NCI-H748 (cell line): ENCODE results near the gene TREH.
"Not testable (repeated sequence)": the region's sequence is repeated elsewhere in the genome, so short reads cannot be mapped to it uniquely, and the experiment has no call there.

Source experiments
- DNase-seq: peaks from one replicate; lab custom pipeline; 2025; ENCODE audit not compliant: unreplicated experiment; lab: John Stamatoyannopoulos, UW

Gene TREH, protein sequence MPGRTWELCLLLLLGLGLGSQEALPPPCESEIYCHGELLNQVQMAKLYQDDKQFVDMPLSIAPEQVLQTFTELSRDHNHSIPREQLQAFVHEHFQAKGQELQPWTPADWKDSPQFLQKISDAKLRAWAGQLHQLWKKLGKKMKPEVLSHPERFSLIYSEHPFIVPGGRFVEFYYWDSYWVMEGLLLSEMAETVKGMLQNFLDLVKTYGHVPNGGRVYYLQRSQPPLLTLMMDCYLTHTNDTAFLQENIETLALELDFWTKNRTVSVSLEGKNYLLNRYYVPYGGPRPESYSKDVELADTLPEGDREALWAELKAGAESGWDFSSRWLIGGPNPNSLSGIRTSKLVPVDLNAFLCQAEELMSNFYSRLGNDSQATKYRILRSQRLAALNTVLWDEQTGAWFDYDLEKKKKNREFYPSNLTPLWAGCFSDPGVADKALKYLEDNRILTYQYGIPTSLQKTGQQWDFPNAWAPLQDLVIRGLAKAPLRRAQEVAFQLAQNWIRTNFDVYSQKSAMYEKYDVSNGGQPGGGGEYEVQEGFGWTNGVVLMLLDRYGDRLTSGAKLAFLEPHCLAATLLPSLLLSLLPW

DNA sequence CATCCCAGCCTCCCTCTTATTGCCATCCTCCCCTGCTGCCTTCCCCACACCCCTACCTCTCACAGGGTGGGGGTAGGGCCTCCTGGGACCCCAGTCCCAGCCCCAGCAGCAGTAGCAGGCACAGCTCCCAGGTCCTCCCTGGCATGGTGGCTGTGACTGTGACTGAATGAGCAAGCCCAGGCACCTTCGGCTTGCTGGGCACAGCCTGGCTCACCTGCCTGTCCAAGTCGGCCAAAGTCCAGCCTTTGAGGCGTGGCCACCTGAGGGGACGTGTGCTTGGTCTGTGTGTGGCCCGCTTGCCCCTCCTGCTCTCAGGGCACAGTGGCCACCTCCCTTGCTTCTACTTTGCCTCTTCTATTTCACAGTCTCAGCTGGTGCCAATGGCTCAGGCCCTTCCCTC lies at the start of gene TREH:
Gene TREH (minus strand): TSS at position 168 of the 400 bp plus-strand sequence. CDS start 23 bp downstream, at position 145.
- DNase-seq, result no peak

DNA sequence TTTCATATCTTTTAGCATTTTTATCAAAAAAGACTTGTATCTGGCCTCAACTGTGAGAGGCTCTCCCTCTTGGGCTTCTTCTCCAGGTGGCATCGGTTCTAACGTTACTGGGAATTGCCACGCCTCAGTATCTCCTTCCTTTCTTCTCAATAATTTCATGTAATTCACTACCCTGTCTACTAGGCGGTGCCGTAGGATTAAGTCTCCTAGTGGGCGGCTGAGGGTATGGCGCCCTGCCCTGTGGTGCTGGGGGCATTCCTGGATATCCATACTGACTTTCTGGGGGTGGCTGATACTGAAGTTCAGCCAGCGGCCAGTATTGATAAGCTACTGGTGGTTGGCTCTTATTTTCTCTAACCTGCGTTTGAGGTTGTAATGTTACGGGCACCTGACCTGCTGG lies 48.7 kb upstream of the TREH start:
- not testable (repeated sequence) for DNase-seq

DNA sequence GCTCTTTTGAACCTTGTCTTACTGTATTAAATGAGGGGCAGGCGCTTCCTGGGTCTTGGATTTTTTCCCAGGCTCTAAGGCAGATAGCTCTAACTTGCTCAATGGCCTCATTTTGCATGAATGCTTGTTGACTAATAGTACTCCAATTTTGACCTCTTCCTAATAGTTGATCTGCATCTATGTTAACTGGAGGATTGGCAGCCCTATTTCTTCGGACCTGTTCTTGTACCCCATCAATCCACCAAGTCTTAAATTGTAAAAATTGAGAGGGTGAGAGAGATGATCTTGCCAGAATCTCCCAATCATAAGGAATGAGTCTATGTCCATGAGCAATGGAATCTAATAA lies 48.2 kb upstream of the TREH start:
- DNase-seq, result not testable (repeated sequence)

DNA sequence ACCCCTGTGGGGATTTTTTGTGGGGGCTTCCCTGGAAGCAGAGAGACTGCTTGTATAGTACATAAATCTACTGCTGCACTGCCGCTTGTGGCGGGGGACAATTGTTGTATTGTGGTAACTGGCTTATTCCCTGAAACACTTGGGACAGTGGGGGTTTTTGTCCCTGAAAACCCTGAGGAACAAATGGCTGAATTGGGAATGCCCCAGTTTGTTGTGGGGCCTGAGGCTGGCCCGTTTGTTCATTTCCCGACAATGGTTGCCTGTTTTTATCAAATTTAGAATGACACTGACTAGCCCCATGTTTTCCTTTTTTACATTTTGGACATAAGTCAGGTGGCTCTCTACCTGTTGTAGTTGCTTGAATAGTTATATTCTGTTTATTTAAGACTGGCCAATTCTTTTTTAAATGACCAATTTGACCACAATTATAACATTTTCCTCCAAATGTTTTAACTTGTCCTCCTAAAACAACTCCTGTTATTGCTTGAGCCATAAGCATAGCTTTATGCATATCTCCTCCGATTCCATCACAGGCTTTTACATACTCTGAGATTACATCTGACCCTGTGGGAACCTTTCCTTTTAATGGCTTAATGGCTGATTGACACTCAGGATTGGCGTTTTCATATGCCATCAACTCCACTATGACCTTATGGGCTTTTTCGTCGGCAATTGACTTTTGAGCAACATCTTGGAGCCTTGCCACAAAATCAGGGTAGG lies 47.7 kb upstream of the TREH start:
- not testable (repeated sequence) for DNase-seq

DNA sequence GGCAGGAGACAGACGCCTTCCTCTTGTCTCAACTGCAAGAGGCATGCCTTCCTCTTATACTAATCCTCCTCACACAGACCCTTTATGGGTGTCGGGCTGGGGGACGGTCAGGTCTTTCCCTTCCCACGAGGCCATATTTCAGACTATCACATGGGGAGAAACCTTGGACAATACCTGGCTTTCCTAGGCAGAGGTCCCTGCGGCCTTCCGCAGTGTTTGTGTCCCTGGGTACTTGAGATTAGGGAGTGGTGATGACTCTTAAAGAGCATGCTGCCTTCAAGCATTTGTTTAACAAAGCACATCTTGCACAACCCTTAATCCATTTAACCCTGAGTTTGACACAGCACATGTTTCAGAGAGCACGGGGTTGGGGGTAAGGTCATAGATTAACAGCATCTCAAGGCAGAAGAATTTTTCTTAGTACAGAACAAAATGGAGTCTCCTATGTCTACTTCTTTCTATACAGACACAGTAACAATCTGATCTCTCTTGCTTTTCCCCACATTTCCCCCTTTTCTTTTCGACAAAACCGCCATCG lies 42.1 kb upstream of the TREH start:
- DNase-seq, result not testable (repeated sequence)

DNA sequence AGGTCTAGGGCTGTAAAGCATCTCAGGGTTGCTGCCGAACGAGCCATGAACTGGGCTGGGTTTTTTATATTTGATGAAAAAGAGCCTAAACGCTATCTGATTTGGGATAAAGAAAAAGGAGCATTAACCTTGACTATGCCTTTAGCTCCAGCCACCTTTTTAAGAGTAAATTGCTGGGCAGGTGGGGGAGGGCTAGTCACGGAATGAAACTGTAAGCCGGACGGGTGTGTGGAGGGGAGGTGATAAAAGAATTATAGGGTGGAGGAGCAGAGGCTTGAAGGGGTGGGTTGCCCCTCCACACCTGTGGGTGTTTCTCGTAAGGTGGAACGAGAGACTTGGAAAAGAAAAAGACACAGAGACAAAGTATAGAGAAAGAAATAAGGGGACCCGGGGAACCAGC lies 41.3 kb upstream of the TREH start:
- DNase-seq, result not testable (repeated sequence)

DNA sequence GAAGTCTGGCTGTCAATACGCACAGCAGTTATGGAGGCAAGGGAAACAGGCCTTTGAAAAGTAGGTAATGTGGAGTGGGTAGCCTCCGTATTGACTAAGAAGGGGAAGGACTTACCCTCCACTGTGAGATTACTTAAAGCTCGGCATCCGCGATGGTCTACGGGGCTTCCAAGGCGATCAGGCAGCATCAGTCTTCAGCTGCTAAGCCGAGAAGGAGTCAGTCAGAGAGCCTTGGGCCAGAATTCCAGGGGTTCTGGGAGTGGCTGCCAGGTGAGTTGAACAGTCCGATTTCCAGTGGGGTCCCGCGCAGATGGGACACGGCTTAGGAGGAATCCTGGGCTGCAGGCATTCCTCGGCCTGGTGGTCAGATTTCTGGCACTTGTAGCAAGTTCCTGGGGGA lies 40.6 kb upstream of the TREH start:
- DNase-seq, result not testable (repeated sequence)

DNA sequence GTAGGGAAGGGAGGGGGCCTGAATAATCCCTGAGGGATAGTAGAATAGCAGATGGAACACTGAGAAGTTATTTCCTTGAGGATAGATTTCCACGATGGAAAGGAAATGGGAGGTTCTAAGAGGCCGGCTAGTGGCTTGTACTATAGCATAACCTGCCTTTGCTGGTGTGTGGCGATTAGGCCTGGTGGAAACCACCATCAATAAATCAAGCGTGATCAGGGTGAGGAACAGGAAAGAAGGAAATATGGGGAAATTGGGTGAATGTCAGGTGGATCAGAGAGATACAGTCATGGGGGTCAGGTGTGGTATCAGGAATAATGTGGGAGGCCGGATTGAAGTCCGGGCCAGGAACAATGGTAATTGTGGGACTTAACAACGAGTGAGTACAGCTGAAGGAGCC lies 39.1 kb upstream of the TREH start:
- DNase-seq, result not testable (repeated sequence)

DNA sequence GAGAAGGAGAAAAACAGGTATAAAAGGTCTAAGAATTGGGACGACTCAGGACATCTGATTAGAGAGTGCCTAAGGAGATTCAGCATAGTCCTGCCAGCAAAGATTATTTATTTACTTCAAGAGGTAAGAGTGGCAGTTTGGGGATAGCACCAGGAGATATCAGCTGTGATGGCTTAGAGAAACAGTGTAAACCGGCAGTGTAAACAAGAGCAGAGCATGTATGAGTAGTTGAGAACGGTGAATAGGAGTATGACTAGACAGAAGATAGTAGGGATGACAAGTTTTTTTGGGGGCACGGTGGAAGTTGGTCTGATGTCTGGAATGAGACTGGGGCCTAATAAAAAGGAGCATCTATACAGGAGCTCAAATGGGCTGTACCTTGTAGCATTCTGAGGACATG lies 38.3 kb upstream of the TREH start:
- not testable (repeated sequence) for DNase-seq

DNA sequence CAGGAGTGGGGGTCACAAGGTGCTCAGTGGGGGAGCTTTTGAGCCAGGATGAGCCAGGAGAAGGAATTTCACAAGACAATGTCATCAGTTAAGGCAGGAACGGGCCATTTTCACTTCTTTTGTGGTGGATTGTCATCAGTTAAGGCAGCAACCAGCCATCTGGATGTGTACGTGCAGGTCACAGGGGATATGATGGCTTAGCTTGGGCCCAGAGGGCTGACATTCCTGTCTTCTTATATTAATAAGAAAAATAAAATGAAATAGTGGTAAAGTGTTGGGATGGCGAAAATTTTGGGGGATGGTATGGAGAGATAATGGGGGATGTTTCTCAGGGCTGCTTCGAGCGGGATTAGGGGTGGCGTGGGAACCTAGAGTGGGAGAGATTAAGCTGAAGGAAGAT lies 37.8 kb upstream of the TREH start:
- not testable (repeated sequence) for DNase-seq

DNA sequence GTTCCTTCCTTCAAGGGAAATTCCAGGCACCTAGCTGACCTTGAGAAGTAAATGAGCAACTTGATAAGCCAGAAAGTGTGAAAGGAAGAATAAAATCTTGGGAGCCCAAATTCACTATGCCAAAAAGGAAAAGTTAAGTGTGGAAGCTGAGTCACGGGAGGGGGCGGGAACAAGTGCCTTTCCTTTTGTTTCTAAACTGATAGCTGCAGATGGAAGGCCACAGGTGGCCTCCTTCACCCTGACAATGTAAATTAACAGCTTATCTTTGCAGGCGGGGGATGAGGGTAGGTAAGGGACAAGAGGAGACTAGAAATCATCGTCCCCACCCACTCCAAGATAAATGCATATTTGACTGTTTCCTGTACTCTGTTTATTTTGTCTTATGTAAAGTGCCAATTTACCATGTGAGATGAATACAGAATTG lies 36.4 kb upstream of the TREH start:
- DNase-seq, result peak; percentile 26

DNA sequence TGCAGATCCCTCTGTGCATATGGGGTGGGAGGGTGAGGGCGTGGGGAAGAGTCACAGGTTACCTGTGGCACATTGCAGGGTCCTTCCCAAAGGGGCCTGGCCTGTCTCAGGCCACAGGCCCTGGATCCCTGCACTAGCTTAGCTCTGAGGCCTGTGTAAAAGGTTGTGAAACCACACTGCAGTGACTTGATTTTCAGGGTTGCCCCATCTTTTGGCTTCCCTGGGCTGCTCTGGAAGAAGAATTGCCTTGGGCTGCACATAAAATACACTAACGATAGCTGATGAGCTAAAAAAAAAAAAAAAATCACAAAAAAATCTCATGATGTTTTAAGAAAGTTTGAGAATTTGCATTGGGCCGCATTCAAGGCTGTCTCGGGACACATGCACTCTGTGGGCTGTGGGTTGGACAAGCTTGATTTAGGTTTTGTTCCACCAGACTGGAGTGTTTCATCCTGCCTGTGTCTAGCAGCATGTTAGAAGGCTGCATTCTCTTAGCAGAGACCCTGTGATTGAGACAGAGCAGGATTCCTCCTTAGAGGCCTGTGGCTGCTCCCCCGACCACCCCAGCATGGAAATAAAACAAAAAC lies 35.9 kb upstream of the TREH start:
- DNase-seq, result no peak

DNA sequence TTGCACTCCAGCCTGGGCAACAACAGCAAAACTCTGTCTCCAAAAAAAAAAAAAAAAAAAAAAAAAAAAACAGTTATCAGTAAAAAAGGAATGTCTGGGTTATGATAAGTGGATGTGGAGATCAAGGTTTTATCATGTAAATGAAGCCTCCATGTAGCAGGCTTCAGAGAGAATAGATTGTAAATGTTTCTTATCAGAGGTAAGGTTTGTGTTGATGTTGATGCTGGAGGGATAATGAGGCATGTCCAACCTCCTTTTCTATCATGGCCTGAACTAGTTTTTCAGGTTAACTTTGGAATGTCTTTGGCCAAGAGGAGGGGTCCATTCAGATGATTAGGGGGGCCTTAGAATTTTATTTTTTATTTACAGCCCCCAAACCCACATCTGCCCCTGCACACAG lies 35.4 kb upstream of the TREH start:
- no peak for DNase-seq

DNA sequence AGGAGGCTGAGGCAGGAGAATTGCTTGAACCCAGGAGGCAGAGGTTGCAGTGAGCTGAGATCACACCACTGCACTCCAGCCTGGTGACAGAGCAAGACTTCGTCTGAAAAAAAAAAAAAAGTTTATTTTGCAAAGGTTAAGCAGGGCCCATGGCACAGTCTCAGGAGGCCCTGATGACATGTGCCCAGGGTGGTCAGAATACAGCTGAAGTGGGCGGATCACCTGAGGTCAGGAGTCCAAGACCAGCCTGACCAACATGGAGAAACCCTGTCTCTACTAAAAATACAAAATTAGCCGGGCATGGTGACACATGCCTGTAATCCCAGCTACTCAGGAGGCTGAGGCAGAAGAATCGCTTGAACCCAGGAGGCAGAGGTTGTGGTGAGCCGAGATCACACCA lies 35.0 kb upstream of the TREH start:
- not testable (repeated sequence) for DNase-seq

DNA sequence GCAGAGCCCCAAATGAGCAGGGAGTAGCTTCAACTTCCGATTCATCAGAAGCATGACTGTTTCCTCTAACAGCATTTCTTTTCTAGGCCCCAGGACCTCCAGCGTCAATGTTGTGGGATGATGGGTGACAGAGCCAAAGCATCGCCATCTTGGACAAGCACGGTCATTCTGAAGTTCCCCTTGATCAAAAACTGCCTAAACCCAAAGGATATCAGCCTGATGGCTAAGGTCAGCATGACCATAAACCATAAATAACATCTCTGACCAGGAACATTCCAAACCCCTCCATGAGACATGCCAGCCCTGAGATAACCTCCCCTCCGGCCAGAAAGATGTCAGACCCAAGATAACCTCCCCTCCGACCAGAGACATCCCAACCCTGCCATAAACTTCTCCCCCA lies 28.8 kb upstream of the TREH start:
- no peak for DNase-seq

DNA sequence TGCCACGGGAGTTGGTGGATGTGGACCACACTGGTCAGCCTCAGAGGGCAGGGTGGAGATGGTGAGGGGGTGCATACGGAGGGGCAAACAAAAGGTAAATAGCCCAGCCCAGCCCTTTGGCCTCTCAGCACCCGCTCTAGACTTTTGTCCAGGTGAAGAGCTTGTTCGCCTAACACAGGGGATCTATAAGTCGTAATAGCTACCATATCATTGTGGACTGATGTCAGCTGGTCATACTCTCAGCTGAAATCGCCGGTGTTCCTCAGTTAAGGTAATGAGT lies 27.0 kb upstream of the TREH start:
- no peak for DNase-seq

DNA sequence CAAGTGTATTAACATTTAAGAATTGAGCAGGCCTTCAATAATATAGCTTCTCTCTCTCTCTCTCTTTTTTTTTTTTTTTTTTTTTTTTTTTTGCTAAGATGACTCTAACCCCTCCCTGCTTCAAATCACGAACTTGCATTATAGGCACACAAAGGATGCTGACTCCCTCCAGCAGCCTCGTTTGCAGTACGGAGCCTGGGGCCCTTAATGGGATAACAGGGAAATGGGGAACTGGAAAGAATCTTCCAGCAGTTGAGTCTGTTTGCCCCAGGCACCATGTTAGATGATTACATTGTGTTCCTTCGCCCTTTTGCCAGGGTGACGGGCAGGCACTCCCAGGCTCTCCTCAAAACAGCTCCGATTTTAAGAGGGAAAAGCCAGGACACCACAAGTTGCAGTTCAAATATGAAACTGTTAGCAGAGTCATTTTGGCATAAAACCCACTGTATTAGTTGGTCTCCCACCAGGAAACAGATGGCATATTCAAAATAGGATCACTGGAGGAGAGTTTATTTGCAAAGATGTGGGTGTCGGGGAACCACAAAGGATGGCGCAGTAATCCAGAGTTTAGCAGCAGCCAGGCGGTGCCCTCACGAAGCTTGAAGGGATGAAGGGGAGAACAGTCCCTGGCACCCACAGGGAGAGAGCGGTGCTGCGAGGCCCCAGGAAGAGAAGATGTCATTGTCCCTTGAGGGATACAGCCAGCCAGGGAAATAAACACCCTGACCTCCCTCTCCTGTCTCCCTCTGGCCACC lies 26.5 kb upstream of the TREH start:
- no peak for DNase-seq

DNA sequence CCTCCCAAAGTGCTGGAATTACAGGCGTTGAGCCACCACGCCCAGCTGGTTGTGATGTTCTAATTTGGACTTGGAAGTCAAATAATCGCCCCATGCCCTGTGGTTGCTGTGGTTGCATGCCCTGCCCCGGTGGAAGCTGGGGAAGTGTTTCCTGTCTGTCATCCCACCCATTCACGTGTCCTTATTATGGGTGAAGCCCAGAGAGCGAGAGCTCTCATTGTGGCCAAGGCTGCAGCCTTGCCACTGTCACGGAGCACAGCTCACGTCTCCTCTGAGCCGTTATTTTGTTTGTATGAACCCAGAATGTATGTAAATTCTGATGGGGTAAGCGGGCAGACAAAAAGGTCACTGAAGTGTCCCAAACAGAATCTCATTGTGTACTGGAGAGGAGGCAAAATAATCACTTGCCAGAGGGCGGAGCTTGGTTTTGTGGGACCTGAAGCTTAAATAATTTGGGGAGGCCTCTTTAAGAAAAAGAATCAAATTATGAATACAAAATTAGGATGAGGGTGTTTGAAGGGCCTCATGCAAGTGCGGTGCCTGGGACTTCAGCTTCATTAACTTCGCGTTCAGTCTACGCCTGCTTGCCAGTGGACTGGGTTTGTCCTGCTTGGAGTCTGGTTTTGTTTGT lies 25.8 kb upstream of the TREH start:
- DNase-seq, result no peak

DNA sequence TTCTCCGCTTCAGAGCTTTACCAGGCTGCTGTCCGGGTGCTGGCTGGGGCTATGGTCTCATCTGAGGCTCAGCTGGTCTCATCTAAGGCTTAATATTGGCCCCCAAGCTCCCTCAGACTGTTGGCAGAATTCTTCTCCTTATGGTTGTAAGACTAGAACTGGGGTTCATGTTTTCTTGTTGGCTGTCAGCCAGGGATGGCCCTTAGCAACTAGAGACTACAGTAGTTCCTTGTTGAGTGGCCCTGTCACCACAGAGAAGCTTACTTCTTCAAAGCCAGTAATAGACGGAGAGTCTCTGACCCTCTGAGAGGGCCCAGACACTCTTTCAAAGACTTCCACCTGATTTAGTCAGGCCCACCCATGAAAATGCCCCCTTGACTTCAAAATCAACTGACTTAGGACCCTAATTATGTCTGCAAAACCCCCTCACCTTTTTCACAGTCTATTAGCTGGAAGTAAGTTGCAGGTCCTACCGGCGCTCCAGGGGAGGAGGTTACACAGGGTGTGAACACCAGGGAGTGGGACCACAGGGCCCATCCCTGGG lies 24.2 kb upstream of the TREH start:
- no peak for DNase-seq

DNA sequence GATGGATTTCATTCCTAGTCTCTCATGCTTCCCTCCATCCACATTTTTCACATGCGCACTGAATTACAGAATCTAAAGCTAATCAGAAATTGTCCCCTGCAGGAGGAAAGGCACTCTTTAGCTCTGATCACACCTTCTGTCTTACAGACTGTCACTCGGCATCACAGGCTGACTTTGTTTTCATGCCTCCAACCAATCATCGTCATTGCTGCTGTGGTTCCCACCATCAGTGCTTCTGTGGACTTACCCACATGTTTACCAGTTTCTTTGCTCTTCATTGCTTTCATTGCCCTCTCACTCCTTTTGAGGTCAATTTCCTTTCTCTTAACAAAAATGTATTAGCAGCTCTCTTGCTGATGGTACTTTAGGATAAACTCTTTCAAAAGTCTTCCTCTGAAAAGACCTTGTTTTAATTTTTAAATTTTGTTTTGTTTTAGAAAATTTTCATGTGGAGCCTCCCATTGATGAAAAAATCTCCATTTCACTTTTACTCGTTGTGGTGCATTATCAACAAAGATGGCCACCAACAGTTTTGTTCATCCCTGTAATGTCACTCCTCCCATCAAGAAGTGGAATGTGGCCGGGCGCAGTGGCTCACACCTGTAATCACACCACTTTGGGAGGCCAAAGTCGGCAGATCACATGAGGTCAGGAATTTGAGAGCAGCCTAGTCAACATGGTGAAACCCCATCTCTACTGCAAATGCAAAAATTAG lies 20.2 kb upstream of the TREH start:
- DNase-seq, result no peak
